ACC112 (cell line): Measurements from ENCODE around the gene ENO2.
"Not testable (repeated sequence)": the region's sequence is repeated elsewhere in the genome, so short reads cannot be mapped to it uniquely, and the experiment has no call there.

Source experiments
- H2AFZ ChIP-seq: fragments of 200-600 bp; sonication (generic); one replicate; pipeline ENCODE4 v1.6.0; 2017; ENCODE audit warnings: antibody characterized with exemption, low read length; ENCODE audit not compliant: unreplicated experiment
- H3K27ac ChIP-seq: fragments of 200-600 bp; sonication (generic); 2 replicates; pipeline ENCODE4 v1.5.1; 2014; ENCODE audit warnings: low read depth, mild to moderate bottlenecking, antibody characterized with exemption, low read length, moderate library complexity
- H3K27me3 ChIP-seq: fragments of 200-600 bp; sonication (generic); 2 replicates; pipeline ENCODE4 v1.6.1; 2014; ENCODE audit warnings: mild to moderate bottlenecking, antibody characterized with exemption, low read length, moderate library complexity, mixed read lengths; ENCODE audit not compliant: insufficient read depth
- H3K36me3 ChIP-seq: fragments of 200-600 bp; sonication (generic); 2 replicates; pipeline ENCODE4 v1.6.1; 2016; ENCODE audit warnings: mild to moderate bottlenecking, antibody characterized with exemption, low read length, moderate library complexity, mixed read lengths; ENCODE audit not compliant: insufficient read depth
- H3K4me1 ChIP-seq: fragments of 200-600 bp; sonication (generic); one replicate; pipeline ENCODE4 v1.6.1; 2016; ENCODE audit warnings: low read length, mixed read lengths; ENCODE audit not compliant: insufficient read depth, unreplicated experiment, control insufficient read depth
- H3K4me3 ChIP-seq: fragments of 200-600 bp; sonication (generic); 2 replicates; pipeline ENCODE4 v1.5.1; 2014; ENCODE audit warnings: mild to moderate bottlenecking, low read depth, low read length
- H3K79me2 ChIP-seq: fragments of 200-600 bp; sonication (generic); one replicate; pipeline ENCODE4 v1.6.0; 2016; ENCODE audit warnings: low read length; ENCODE audit not compliant: control insufficient read depth, unreplicated experiment, insufficient read depth

Gene ENO2

DNA sequence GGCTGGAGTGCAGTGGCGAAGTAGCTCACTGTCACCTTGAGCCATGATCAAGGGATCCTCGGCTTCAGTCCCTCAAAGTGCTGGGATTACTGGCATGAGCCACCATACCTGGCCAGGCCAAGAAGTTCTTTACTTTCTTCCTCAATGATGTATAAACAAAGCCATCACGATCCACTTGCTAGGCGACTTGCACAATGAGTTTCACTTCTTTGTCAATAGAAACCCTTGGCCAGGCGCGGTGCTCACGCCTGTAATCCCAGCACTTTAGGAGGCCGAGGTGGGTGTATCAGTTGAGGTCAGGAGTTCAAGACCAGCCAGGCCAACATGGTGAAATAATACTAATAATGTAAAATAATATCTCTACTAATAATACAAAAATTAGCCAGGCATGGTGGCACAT is 26.9 kb upstream of the ENO2 start:
- Histone ChIP-seq H3K36me3 (0 out of 2 replicates have a peak, but pooled peaks cover 4% of the 10 kb centered on the region), H3K79me2 (no peaks in the 10 kb centered on the region), H2AFZ (no peak overlapping the region), H3K4me3 (no peak overlapping the region), H3K27ac (no peak overlapping the region), H3K4me1 (peaks cover 12% of the 10 kb centered on the region), H3K27me3 (no peaks in the 10 kb centered on the region)

DNA sequence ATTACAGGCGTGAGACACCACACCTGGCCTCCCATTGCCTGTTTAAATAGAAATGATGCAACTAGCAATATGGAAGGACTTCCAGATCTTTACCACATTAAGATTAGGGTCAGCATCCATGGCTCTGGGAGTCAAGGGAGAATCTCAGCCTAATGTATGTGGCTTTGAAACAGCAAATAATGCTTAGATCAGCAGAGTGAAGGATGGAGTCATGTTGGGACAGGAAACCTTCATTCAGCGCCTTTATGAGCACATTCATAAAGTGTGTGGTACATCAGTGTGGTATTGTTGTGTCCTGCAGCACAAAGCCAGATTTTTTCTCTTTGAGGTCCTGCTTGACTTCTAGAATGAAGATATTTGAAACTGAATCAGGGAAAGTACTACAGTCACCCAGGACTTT is 26.0 kb upstream of the ENO2 start:
- Histone ChIP-seq H3K79me2 (no peaks in the 10 kb centered on the region), H2AFZ (no peak overlapping the region), H3K27ac (no peak overlapping the region), H3K4me3 (no peak overlapping the region), H3K36me3 (0 out of 2 replicates have a peak, but pooled peaks cover 4% of the 10 kb centered on the region), H3K27me3 (no peaks in the 10 kb centered on the region), H3K4me1 (peaks cover 12% of the 10 kb centered on the region)

DNA sequence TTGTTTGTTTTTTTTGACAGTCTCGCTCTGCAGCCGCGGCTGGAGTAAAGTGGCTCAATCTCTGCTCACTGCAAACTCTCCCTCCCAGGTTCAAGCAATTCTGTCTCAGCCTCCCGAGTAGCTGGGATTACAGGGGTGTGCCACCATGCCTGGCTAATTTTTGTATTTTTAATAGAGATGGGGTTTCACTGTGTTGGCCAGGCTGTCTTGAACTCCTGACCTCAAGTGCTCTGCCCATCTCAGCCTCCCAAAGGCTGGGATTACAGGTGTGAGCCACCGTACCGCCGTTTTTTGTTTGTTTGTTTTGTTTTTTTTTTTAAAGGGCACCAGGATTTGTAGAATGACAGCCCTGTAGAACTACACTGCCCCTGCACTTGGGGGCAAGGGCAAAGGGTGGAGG is 25.6 kb upstream of the ENO2 start:
- H3K27me3 ChIP-seq, H3K36me3 ChIP-seq, H2AFZ ChIP-seq, H3K79me2 ChIP-seq, H3K4me3 ChIP-seq, H3K27ac ChIP-seq: not testable (repeated sequence)
- H3K4me1 ChIP-seq: peaks cover 12% of the 10 kb centered on the region

DNA sequence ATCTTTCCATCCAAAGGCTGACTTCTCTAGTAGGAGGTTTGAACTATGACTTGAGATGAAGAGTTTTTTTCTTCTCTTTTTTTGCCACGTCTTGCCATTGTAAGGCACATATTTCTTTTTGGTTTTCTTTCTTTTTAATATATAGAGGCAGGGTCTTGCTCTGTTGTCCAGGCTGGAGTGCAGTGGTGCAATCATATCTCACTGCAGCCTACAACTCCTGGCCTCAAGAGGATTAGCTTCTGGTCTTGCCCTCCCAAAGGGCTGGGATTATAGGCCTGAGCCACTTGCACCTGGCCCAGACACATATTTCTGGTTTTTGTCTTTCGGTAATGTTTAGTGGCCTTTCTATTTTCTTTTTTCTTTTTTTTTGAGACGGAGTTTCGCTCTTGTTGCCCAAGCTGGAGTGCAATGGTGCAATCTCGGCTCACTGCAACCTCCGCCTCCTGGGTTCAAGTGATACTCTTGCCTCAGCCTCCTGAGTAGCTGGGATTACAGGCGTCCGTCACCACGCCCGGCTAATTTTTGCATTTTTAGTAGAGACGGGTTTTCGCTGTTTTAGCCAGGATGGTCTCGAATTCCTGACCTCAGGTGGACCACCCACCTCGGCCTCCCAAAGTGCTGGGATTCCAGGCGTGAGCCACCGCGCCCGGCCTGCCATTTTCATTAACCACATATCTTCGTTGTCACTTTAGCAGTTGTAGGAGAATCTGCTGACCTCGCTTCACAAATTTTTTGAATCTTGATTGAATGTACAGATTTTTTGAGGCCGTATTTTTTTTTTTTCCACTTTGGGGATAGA is 24.4 kb upstream of the ENO2 start:
- not testable (repeated sequence) for H3K36me3 ChIP-seq
- peak overlapping the region; percentile 87 for H2AFZ ChIP-seq

DNA sequence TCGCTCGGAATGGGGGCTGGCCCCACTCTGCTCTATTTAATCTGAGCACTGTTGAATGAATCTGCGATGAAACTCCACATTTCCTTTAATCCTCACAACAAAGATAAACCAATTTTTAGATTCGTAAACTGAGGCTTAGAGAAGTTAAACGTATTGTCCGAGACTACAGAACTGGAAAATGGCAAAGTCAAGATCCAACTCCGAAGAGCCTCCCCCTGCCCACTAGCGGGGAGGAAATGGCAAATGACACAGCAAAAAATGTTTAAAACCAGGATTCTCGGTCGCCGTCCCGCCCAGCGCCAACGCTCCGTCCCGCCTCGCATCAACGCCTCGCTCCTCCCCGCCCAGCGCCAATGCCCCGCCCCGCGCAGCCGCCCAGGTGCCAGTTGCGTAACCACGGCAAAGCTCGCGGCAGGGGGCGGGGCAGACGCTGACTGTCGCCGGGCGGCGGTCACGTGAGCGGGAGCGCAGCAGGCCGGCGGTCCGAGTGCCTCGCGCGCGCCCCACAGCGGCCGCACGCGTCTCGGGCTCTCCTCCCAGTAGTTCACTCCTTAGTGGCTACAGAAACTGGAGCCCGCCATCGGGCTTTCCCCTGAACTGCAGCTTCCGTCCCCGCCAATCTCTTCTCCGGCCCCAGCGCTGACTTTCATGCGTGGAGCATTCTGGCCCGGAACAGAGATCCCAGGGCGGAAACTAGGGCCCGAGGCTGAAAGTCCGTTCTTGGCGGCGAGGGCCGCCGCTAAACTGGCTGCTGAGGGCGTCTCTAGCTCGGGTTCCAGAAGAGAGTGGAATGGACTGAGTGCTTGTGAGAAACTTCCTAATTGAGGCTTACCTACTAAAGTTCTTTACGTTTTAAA is 23.4 kb upstream of the ENO2 start:
- Histone ChIP-seq H2AFZ (peak overlapping the region; percentile 90), H3K79me2 (no peaks in the 10 kb centered on the region), H3K27ac (peak overlapping the region; percentile 94), H3K4me3 (peak overlapping the region; percentile 79), H3K4me1 (peaks cover 12% of the 10 kb centered on the region), H3K27me3 (no peaks in the 10 kb centered on the region), H3K36me3 (no peaks in the 10 kb centered on the region)

More for the DNA sequence above, 24.4 kb upstream of the ENO2 start:
- not testable (repeated sequence) for H3K79me2 ChIP-seq, H3K27me3 ChIP-seq
- Histone ChIP-seq H3K4me1 (peaks cover 12% of the 10 kb centered on the region), H3K4me3 (0 out of 2 replicates have a peak overlapping the region, but pooled peaks have one; percentile 59), H3K27ac (peak overlapping the region; percentile 94)

DNA sequence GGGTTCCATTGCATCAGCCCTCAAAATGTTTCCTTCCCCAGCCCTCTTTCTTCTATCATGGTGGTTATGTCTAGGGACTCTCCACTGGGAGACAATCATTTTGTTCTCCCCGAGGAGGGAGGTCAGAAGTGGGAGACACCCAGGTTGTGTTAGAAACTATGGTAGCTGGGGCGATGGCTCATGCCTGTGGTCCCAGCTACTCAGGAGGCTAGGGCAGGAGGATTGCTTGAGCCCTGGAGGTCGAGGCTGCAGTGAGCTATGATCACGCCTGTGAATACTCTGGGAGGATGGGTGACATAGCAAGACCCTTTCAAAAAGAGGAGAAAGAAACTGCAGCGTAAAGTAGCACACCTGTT is 22.8 kb upstream of the ENO2 start:
- Histone ChIP-seq H3K79me2 (no peaks in the 10 kb centered on the region), H3K36me3 (no peaks in the 10 kb centered on the region), H3K4me1 (peaks cover 12% of the 10 kb centered on the region), H3K27me3 (no peaks in the 10 kb centered on the region), H3K4me3 (peak overlapping the region; percentile 79), H3K27ac (peak overlapping the region; percentile 68), H2AFZ (peak overlapping the region; percentile 90)

DNA sequence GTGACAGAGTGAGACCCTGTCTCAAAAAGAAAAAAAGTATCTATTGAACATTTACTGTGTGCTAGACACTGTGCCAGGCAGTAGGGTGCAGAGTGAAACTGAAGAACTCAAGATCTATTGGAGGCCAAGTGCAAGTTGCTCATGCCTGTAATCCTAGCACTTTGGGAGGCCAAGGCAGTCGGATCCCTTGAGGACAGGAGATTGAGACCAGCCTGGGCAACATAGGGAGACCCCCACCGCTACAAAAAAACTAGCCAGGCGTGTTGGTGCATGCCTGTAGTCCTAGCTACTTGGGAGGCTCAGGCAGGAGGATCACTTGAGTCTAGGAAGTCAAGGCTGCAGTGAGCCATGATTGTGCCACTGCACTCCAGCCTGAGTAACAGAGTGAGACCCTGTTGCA is 21.7 kb upstream of the ENO2 start:
- H3K4me3 ChIP-seq, H2AFZ ChIP-seq, H3K79me2 ChIP-seq, H3K36me3 ChIP-seq, H3K27ac ChIP-seq, H3K27me3 ChIP-seq: not testable (repeated sequence)
- peaks cover 12% of the 10 kb centered on the region for H3K4me1 ChIP-seq

DNA sequence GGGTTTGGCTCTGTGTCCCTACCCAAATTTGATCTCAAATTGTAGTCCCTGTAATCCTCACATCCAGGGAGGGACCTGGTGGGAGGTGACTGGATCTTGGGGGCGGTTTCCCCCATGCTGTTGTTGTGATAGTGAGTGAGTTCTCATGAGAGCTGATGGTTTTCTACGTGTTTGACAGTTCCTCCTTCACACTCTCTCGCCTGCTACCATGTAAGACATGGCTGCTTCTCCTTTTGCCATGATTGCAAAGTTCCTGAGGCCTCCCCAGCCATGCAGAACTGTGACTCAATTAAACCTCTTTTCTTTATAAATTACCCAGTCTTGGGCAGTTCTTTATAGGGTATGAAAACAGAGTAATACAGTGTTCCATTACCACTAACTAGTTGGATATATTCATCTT is 20.1 kb upstream of the ENO2 start:
- Histone ChIP-seq H3K27me3 (no peaks in the 10 kb centered on the region), H3K27ac (no peak overlapping the region), H3K4me3 (no peak overlapping the region), H3K4me1 (peaks cover 12% of the 10 kb centered on the region), H3K36me3 (no peaks in the 10 kb centered on the region), H2AFZ (no peak overlapping the region), H3K79me2 (no peaks in the 10 kb centered on the region)

DNA sequence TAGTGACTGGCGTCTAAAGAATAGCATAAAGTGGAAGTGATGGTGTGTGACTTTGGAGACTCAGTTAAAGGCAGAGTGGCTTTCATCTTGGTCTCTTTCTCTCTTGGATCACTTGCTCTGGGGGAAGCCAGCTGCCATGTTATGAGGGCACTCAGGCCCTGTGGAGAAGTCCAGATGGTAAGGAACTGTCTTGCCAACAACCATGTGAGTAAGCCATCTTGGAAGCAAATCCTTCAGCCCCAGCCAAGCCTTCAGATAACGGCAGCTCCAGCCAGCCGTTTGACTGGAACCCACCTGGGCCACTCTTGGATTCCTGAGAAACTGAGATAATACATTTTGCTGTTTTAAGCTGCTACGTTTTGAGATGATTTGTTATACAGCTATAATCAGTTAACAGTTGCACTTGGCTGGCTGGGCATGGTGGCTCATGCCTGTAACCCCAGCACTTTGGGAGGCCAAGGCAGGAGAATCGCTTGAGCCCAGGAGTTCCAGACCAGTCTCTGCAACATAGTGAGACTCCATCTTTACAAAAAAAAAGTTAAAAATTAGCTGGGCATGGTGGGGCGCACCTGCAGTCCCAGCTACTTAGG is 17.4 kb upstream of the ENO2 start:
- no peaks in the 10 kb centered on the region for H3K36me3 ChIP-seq
- H2AFZ ChIP-seq: no peak overlapping the region
- H3K4me1 ChIP-seq: no peaks in the 10 kb centered on the region
- no peak overlapping the region for H3K27ac ChIP-seq
- no peaks in the 10 kb centered on the region for H3K79me2 ChIP-seq
- H3K4me3 ChIP-seq: no peak overlapping the region
- no peaks in the 10 kb centered on the region for H3K27me3 ChIP-seq

DNA sequence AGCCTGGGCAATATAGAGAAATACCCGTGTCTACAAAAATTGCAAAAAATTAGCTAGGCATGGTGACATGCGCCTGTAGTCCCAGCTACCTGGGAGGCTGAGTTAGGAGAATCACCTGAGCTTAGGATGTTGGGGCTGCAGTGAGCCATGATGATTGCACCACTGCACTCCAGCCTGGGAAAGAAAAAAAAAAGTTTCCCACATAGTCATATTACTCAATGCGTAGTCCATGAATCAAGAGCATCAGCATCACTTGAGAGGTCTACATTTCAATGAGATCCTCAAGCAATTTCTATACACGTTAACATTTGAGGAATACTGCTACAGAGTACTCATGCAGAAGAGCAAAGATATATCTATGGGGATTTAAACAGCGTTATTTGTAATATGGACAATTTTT is 15.0 kb upstream of the ENO2 start:
- Histone ChIP-seq H3K4me1 (peaks cover 4% of the 10 kb centered on the region), H2AFZ (no peak overlapping the region), H3K4me3 (no peak overlapping the region), H3K27ac (no peak overlapping the region), H3K79me2 (no peaks in the 10 kb centered on the region), H3K36me3 (no peaks in the 10 kb centered on the region), H3K27me3 (no peaks in the 10 kb centered on the region)
